Activated CD8-positive, alpha-beta T cell treated with anti-CD3 and anti-CD28 coated beads for 36 hours (primary cell): ENCODE measurements around the gene SLC16A7. TPM values are rescaled to one million over a fixed set of nuclear protein-coding genes. Genes with fewer than 3 reads are reported as not detected.

Experiments
- ATAC-seq: fragments of 200-7000 bp; cut with Tn5 transposase; one replicate; pipeline ENCODE4 v1.10.0; 2021; ENCODE audit warnings: mild to moderate bottlenecking, moderate library complexity
- CTCF ChIA-PET: fragments of 350-600 bp; sonication (Branson Sonifier 250); formaldehyde crosslinking; loops from one replicate; lab custom pipeline; 2021; ENCODE audit warnings: antibody characterized with exemption; lab: Charles Lee
- POLR2A ChIA-PET: fragments of 350-600 bp; sonication (Branson Sonifier 250); formaldehyde crosslinking; loops from one replicate; lab custom pipeline; 2021; ENCODE audit warnings: antibody characterized with exemption; lab: Charles Lee
- DNase-seq: peaks from one replicate; pipeline ENCODE4 v3.0.0-alpha.2; 2020
- H3K27ac Mint-ChIP-seq: one replicate; pipeline ENCODE4 v1.8.0; 2021; ENCODE audit warnings: mild to moderate bottlenecking, mixed read lengths
- H3K27me3 Mint-ChIP-seq: one replicate; pipeline ENCODE4 v1.8.0; 2021; ENCODE audit warnings: mixed read lengths
- H3K36me3 Mint-ChIP-seq: one replicate; pipeline ENCODE4 v1.8.0; 2021; ENCODE audit warnings: low read depth, mixed read lengths
- H3K4me1 Mint-ChIP-seq: one replicate; pipeline ENCODE4 v1.8.0; 2021; ENCODE audit warnings: low read depth, mixed read lengths
- H3K4me3 Mint-ChIP-seq: one replicate; pipeline ENCODE4 v1.8.0; 2021; ENCODE audit warnings: mild to moderate bottlenecking, moderate library complexity, mixed read lengths
- H3K9me3 Mint-ChIP-seq: one replicate; pipeline ENCODE4 v1.8.0; 2021; ENCODE audit warnings: mixed read lengths
- intact Hi-C: fragments of 100-400 bp; cut with micrococcal nuclease; formaldehyde crosslinking; loops from one replicate; pipeline ENCODE4 v1.10.0; 2022
- total RNA-seq, 2 experiments: library from RNA; stranded (reverse); gene quantifications; one replicate each; pipeline ENCODE4 v1.2.3, GENCODE V29; 2021
- TF ChIP-seq, protein P1 (sequence below): fragments of 200-600 bp; IDR thresholded peaks from one replicate; pipeline ENCODE4 v1.8.0; 2022; ENCODE audit warnings: antibody characterized with exemption, mild to moderate bottlenecking

Gene SLC16A7
- total RNA-seq, 2 experiments from 2014 or later: 21.0 to 21.4 TPM

DNA sequence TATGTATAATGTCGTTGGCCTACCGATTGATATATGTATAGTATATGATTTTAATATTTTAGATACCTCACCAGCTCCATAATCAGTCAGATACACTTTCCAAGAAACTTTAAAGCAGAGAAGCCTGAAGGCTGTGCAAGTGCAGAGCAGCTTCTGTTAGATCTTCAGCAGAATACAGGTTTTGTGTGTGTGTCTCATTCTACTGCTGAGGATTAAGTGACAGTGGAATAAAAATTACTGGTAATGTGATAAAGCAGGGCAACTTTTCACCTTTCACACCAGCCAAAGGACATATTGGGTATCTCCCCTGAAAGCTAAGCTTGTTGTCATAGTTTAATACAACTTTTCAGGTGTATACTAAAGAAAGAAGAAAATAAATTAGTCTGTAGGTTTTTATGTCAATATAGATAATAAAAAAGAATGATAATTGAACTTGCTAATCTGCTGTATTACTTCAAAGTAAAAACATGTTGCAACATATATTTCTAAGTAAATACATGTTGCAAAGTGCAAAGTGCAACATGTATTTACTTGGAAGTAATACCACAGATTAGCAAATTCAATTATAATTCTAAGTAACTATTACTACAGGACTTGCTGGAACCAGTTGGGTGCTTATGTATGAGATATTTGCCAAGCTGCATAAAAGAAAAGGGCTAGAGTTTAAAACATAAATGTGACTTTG is 128.3 kb downstream of the SLC16A7 start:
- TF ChIP-seq, protein P1, sequence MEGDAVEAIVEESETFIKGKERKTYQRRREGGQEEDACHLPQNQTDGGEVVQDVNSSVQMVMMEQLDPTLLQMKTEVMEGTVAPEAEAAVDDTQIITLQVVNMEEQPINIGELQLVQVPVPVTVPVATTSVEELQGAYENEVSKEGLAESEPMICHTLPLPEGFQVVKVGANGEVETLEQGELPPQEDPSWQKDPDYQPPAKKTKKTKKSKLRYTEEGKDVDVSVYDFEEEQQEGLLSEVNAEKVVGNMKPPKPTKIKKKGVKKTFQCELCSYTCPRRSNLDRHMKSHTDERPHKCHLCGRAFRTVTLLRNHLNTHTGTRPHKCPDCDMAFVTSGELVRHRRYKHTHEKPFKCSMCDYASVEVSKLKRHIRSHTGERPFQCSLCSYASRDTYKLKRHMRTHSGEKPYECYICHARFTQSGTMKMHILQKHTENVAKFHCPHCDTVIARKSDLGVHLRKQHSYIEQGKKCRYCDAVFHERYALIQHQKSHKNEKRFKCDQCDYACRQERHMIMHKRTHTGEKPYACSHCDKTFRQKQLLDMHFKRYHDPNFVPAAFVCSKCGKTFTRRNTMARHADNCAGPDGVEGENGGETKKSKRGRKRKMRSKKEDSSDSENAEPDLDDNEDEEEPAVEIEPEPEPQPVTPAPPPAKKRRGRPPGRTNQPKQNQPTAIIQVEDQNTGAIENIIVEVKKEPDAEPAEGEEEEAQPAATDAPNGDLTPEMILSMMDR: no peak
- POLR2A ChIA-PET: no interaction called here
- Mint-ChIP-seq H3K27ac (no peak overlapping the region), H3K27me3 (no peaks in the 10 kb centered on the region), H3K36me3 (peaks cover 4% of the 10 kb centered on the region), H3K9me3 (no peaks in the 10 kb centered on the region), H3K4me3 (no peak overlapping the region), H3K4me1 (peaks cover 5% of the 10 kb centered on the region)
- DNase-seq (no peak), ATAC-seq (no peak)
- intact Hi-C loops: no loop called here
- CTCF ChIA-PET: no interaction called here

DNA sequence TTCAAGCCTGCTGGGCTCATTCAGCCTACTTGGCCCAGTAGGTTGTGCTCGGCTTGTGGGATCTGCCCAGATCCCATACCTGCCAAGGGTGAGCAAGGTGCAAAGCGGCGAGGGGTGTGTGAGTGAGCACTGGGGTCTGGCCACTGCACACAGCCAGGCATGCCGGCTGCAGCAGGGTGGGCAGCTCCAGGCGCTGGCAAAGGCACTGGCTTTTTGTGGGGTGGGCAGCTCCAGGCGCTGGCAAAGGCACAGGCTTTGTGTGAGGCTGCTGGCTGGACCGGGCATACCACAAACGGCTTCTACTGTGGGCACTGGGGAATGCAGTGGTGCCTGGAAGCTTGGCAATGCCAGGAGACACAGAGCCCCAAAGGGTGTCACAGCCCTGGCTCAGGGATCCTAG is 137.4 kb downstream of the SLC16A7 start:
- Mint-ChIP-seq H3K36me3 (peaks cover 14% of the 10 kb centered on the region), H3K27me3 (no peaks in the 10 kb centered on the region), H3K4me1 (peaks cover 11% of the 10 kb centered on the region), H3K27ac (no peak overlapping the region), H3K4me3 (no peak overlapping the region), H3K9me3 (no peaks in the 10 kb centered on the region)
- CTCF ChIA-PET: no interaction called here
- intact Hi-C loops: no loop called here
- TF ChIP-seq, protein P1: no peak
- ATAC-seq (no peak), DNase-seq (no peak)
- POLR2A ChIA-PET: no interaction called here

DNA sequence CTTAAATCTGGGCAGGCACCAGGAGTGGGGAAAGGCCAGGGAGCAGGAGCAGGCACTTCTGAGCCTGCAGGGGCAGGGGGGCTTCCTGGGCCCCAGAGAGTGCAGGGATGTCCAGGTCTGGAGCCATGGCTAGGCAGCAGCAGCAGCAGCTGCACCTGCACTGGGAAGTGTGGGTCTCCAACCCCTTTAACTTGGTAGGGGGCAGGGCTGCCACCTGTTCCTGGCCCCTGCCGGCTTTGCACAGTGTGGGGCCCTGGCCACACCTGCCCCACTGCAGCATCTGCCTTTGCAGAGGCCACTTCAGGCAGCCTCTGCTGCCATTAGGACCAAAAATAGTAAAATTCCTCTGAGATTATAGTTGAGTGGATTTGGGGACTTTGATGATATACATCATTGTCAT is 138.5 kb downstream of the SLC16A7 start:
- POLR2A ChIA-PET: no interaction called here

DNA sequence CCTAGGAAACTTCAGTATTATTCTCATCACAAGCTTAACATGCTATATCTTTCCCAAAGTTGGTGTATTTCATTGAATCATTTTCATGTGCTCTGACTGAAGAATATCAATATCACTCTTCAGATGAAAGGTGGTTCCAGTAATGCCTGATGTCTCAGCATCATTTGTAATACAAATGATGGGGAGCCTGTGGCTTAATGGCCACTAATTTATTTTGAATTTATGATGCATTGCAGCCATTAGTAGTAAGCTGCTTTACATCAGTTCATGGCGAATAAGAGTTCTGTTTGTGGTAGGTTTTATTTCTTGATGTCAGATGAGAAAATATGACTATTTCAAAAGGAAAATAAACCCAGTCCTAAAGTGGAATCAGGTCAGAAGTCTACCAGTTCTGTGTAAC is 139.4 kb downstream of the SLC16A7 start:
- TF ChIP-seq, protein P1: no peak
- POLR2A ChIA-PET: no interaction called here
- Mint-ChIP-seq H3K27me3 (no peaks in the 10 kb centered on the region), H3K9me3 (no peaks in the 10 kb centered on the region), H3K4me1 (peaks cover 11% of the 10 kb centered on the region), H3K4me3 (no peak overlapping the region), H3K27ac (no peak overlapping the region), H3K36me3 (peaks cover 17% of the 10 kb centered on the region)
- DNase-seq: no peak
- intact Hi-C loops: no loop called here
- no peak for ATAC-seq
- CTCF ChIA-PET: interaction anchor here (1.1 kb wide), 1 partner anchor 73 kb away, joined by 4 read pairs; no protein-coding TSS in a partner anchor

More for the DNA sequence above, 138.5 kb downstream of the SLC16A7 start:
- H3K4me3 Mint-ChIP-seq: no peak overlapping the region
- ATAC-seq: no peak
- no peaks in the 10 kb centered on the region for H3K27me3 Mint-ChIP-seq
- CTCF ChIA-PET: interaction anchor here (1.1 kb wide), 1 partner anchor 74 kb away, joined by 4 read pairs; no protein-coding TSS in a partner anchor
- no peak overlapping the region for H3K27ac Mint-ChIP-seq
- no peaks in the 10 kb centered on the region for H3K9me3 Mint-ChIP-seq
- H3K36me3 Mint-ChIP-seq: peaks cover 17% of the 10 kb centered on the region
- peaks cover 11% of the 10 kb centered on the region for H3K4me1 Mint-ChIP-seq
- no peak for DNase-seq
- TF ChIP-seq, protein P1: no peak
- intact Hi-C loops: no loop called here

DNA sequence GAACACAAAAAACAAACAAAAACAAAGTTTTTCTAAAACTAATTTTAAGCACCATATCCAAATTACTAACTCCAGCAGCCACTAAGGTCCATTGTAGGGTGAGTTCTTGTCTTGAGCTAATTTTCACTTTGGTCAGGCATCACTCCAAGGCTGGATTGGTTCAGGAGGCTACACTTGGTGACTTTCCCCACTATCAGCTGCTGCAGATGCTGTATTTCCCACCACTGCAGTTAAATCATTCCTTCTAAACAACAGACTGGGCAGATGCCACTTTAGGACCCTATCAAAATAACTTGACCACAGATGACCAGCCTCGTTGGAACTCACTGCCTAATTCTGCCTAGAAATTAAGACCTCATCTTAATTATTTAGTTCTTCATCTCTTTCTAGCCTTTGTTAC is 140.5 kb downstream of the SLC16A7 start:
- TF ChIP-seq, protein P1: no peak
- peaks cover 20% of the 10 kb centered on the region for H3K36me3 Mint-ChIP-seq
- ChIA-PET CTCF (no interaction called here), POLR2A (no interaction called here)
- DNase-seq (no peak), ATAC-seq (no peak)
- H3K9me3 Mint-ChIP-seq: no peaks in the 10 kb centered on the region
- intact Hi-C loops: no loop called here
- H3K4me1 Mint-ChIP-seq: peaks cover 11% of the 10 kb centered on the region
- no peak overlapping the region for H3K4me3 Mint-ChIP-seq
- no peak overlapping the region for H3K27ac Mint-ChIP-seq
- H3K27me3 Mint-ChIP-seq: no peaks in the 10 kb centered on the region
